H1 (cell line): ENCODE measurements around the gene ZDHHC1.

Experiments used
- CEBPB ChIP-seq: IDR thresholded peaks from 2 replicates; pipeline ENCODE4 v1.6.1; 2012; ENCODE audit warnings: low read depth, low read length
- EP300 ChIP-seq, 2 experiments: IDR thresholded peaks; 1 replicate in 1 of 2; 2 replicates in 1 of 2; pipeline ENCODE4 v1.6.1; 2011 to 2012; ENCODE audit warnings: low read depth in 2 of 2, low read length in 2 of 2, mild to moderate bottlenecking in 2 of 2, borderline replicate concordance in 1 of 2, inconsistent platforms in 1 of 2, moderate library complexity in 1 of 2
- JUND ChIP-seq: IDR thresholded peaks from 2 replicates; pipeline ENCODE4 v1.6.1; 2011; ENCODE audit warnings: mild to moderate bottlenecking, improper control_type of control experiment, low read length
- POLR2A ChIP-seq, 2 experiments: IDR thresholded peaks; 1 replicate in 1 of 2; 2 replicates in 1 of 2; pipeline ENCODE4 v1.6.1; 2011; ENCODE audit warnings: low read depth in 2 of 2, low read length in 2 of 2, mild to moderate bottlenecking in 2 of 2; ENCODE audit errors: control extremely low read depth in 1 of 2
- POLR2AphosphoS5 ChIP-seq: IDR thresholded peaks from 2 replicates; pipeline ENCODE4 v1.6.1; 2011; ENCODE audit warnings: low read depth, low read length
- TEAD4 ChIP-seq: IDR thresholded peaks from 2 replicates; pipeline ENCODE4 v1.6.1; 2012; ENCODE audit warnings: low read depth, low read length, inconsistent platforms, mixed read lengths
- TF ChIP-seq, protein P1 (sequence below), 3 experiments: IDR thresholded peaks; 1 replicate in 2 of 3; 2 replicates in 1 of 3; pipeline versions ENCODE4 v1.5.1 to v1.6.1; 2011; ENCODE audit warnings: low read length in 3 of 3, mild to moderate bottlenecking in 3 of 3, inconsistent platforms in 2 of 3, low read depth in 1 of 3, moderate library complexity in 1 of 3; ENCODE audit not compliant: insufficient read depth in 1 of 3; ENCODE audit errors: control extremely low read depth in 1 of 3

GRCh38 chr16:67413978-67414911 is 2.0 kb downstream of the ZDHHC1 start:
- no peak for TF ChIP-seq TEAD4
- TF ChIP-seq JUND = no peak
- TF ChIP-seq, protein P1, sequence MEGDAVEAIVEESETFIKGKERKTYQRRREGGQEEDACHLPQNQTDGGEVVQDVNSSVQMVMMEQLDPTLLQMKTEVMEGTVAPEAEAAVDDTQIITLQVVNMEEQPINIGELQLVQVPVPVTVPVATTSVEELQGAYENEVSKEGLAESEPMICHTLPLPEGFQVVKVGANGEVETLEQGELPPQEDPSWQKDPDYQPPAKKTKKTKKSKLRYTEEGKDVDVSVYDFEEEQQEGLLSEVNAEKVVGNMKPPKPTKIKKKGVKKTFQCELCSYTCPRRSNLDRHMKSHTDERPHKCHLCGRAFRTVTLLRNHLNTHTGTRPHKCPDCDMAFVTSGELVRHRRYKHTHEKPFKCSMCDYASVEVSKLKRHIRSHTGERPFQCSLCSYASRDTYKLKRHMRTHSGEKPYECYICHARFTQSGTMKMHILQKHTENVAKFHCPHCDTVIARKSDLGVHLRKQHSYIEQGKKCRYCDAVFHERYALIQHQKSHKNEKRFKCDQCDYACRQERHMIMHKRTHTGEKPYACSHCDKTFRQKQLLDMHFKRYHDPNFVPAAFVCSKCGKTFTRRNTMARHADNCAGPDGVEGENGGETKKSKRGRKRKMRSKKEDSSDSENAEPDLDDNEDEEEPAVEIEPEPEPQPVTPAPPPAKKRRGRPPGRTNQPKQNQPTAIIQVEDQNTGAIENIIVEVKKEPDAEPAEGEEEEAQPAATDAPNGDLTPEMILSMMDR (IDR thresholded peaks at IDR 0.05; ENCODE audit: control extremely low read depth in 1 of 3, insufficient read depth in 1 of 3, low read depth in 1 of 3, low read length in 3 of 3) = no peak
- TF ChIP-seq EP300 (IDR thresholded peaks at IDR 0.05; ENCODE audit: borderline replicate concordance in 1 of 2, low read depth in 2 of 2, low read length in 2 of 2) = no peak
- no peak for TF ChIP-seq POLR2A (IDR thresholded peaks at IDR 0.05; ENCODE audit: control extremely low read depth in 1 of 2, low read depth in 2 of 2, low read length in 2 of 2)
- no peak for TF ChIP-seq CEBPB
- TF ChIP-seq POLR2AphosphoS5 = no peak
